ENCODE data around the gene EDEM1.

EDEM1 gene

DNA sequence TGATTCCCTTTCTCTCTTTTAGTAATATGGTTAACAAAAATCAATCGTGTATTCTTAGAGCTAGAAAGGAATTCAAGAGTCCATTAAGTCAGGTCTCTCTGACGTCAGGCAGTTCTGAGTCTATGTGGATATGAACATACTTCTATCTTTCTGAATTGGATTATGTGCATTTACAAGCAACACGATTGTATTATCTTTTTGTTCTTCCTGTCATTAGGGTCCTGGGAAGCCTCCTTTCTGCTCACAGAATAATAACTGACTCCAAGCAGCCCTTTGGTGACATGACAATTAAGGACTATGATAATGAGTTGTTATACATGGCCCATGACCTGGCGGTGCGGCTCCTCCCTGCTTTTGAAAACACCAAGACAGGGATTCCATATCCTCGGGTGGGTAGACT is 14.0 kb downstream of the EDEM1 start:
- no peak overlapping the region for H2AFZ ChIP-seq
- H3K36me3 ChIP-seq (ENCODE audit: control insufficient read depth, insufficient read depth, low read length) = no peaks in the 10 kb centered on the region
- H3K4me3 ChIP-seq (ENCODE audit: low read depth, low read length) = no peak overlapping the region
- no peaks in the 10 kb centered on the region for H3K4me1 ChIP-seq
- peaks cover 10% of the 10 kb centered on the region for H3K79me2 ChIP-seq
- H3K27me3 ChIP-seq (ENCODE audit: control insufficient read depth, insufficient read depth, low read length) = no peaks in the 10 kb centered on the region
- no peak overlapping the region for H3K4me2 ChIP-seq (ENCODE audit: low read length)
- no peak overlapping the region for H3K27ac ChIP-seq
- no peaks in the 10 kb centered on the region for H3K9me3 ChIP-seq (ENCODE audit: control insufficient read depth, low read length)
- TF ChIP-seq, protein P1, sequence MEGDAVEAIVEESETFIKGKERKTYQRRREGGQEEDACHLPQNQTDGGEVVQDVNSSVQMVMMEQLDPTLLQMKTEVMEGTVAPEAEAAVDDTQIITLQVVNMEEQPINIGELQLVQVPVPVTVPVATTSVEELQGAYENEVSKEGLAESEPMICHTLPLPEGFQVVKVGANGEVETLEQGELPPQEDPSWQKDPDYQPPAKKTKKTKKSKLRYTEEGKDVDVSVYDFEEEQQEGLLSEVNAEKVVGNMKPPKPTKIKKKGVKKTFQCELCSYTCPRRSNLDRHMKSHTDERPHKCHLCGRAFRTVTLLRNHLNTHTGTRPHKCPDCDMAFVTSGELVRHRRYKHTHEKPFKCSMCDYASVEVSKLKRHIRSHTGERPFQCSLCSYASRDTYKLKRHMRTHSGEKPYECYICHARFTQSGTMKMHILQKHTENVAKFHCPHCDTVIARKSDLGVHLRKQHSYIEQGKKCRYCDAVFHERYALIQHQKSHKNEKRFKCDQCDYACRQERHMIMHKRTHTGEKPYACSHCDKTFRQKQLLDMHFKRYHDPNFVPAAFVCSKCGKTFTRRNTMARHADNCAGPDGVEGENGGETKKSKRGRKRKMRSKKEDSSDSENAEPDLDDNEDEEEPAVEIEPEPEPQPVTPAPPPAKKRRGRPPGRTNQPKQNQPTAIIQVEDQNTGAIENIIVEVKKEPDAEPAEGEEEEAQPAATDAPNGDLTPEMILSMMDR (IDR thresholded peaks at IDR 0.05) = no peak
- H3K9ac ChIP-seq = no peak overlapping the region

- Histone ChIP-seq H2AFZ (no peak overlapping the region), H3K4me3 (ENCODE audit: low read depth, low read length) (no peak overlapping the region), H3K27me3 (ENCODE audit: control insufficient read depth, insufficient read depth, low read length) (no peaks in the 10 kb centered on the region), H3K79me2 (peaks cover 7% of the 10 kb centered on the region), H3K9ac (no peak overlapping the region), H3K9me3 (ENCODE audit: control insufficient read depth, low read length) (no peaks in the 10 kb centered on the region), H3K27ac (no peak overlapping the region), H3K4me1 (no peaks in the 10 kb centered on the region), H3K4me2 (ENCODE audit: low read length) (no peak overlapping the region), H3K36me3 (ENCODE audit: control insufficient read depth, insufficient read depth, low read length) (no peaks in the 10 kb centered on the region)
- TF ChIP-seq, protein P1 (IDR thresholded peaks at IDR 0.05) = no peak
Observed at GRCh38 chr3:5202222-5202621, 14.7 kb downstream of the EDEM1 start.

DNA sequence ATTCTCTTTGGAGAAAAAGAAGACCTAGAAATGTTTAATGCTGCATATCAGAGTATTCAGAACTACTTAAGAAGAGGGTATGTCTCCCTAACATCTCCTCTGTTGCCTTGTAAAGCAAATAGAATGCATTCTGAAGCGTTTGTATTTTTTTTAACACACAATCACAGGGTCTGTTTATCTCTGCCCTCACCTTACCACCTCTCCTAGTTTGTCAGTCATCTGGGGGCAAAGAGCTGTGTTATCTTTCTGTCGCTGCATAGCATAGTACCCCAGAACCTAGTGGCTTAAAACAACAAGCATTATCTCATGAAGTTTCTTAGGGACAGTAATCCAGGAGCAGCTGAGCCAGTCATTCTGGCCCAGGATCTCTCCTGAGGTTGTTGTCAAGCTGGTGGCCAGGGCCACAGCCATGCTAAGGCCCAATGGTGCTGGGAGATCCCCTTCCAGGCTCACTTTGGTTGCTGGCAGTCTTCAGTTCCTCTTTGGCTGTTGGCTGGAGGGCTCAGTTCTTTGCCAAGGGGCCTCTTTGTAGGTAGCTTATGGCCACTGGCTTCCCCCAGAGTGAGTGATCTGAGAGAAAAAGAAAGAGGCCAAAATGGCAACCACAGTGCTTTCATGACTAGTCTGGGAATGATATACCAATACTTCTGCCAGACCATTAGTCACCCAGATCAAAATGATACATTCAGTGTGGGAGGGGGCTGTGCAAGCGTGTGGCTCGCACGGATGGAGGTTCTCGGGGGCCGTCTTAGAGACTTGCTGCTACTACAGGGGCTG is 17.8 kb downstream of the EDEM1 start:
- H3K79me2 ChIP-seq = peaks cover 4% of the 10 kb centered on the region
- H3K4me3 ChIP-seq (ENCODE audit: low read depth, low read length) = no peak overlapping the region
- H3K4me2 ChIP-seq (ENCODE audit: low read length) = no peak overlapping the region
- TF ChIP-seq, protein P1 (IDR thresholded peaks at IDR 0.05) = no peak
- no peaks in the 10 kb centered on the region for H3K36me3 ChIP-seq (ENCODE audit: control insufficient read depth, insufficient read depth, low read length)
- no peaks in the 10 kb centered on the region for H3K9me3 ChIP-seq (ENCODE audit: control insufficient read depth, low read length)
- no peaks in the 10 kb centered on the region for H3K27me3 ChIP-seq (ENCODE audit: control insufficient read depth, insufficient read depth, low read length)
- no peak overlapping the region for H2AFZ ChIP-seq
- H3K4me1 ChIP-seq = no peaks in the 10 kb centered on the region
- no peak overlapping the region for H3K9ac ChIP-seq
- H3K27ac ChIP-seq = no peak overlapping the region

DNA sequence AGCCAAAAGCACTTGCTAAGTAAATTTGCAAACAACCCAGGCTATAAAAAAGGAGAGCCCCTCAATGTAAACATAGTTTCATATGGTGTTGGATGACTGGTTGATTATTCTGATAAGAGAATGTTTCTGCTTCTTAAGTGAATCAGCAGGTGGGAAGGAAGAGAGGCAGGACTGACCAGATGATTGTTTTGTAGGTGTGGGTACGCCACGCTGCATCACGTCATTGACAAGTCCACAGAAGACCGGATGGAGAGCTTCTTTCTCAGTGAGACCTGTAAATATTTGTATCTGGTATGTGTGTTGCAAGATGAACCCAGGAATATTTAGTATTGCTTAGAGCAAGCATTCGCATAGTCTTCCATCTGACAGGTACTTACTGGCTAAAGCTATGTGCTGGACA is 23.4 kb downstream of the EDEM1 start:
- H3K4me2 ChIP-seq (ENCODE audit: low read length) = no peak overlapping the region
- TF ChIP-seq, protein P1 (IDR thresholded peaks at IDR 0.05) = no peak
- H3K4me3 ChIP-seq (ENCODE audit: low read depth, low read length) = no peak overlapping the region
- H3K9ac ChIP-seq = no peak overlapping the region
- H3K4me1 ChIP-seq = no peaks in the 10 kb centered on the region
- H3K27me3 ChIP-seq (ENCODE audit: control insufficient read depth, insufficient read depth, low read length) = no peaks in the 10 kb centered on the region
- H3K9me3 ChIP-seq (ENCODE audit: control insufficient read depth, low read length) = no peaks in the 10 kb centered on the region
- H3K27ac ChIP-seq = no peak overlapping the region
- no peak overlapping the region for H2AFZ ChIP-seq
- no peaks in the 10 kb centered on the region for H3K79me2 ChIP-seq
- no peaks in the 10 kb centered on the region for H3K36me3 ChIP-seq (ENCODE audit: control insufficient read depth, insufficient read depth, low read length)

All from parathyroid adenoma (tissue), 2 donors.